Neuronal stem cell (in vitro differentiated cells): ENCODE data around the gene TMEM147.

Experiments
- DNase-seq: peaks from one replicate; pipeline ENCODE4 v3.0.0-alpha.2; 2013; ENCODE audit warnings: low spot score
- H2AFZ ChIP-seq: one replicate; pipeline ENCODE4 v1.6.1; 2013; ENCODE audit warnings: mild to moderate bottlenecking, low read length, inconsistent platforms
- H2AK5ac ChIP-seq: 2 replicates; pipeline ENCODE4 v1.6.1; 2013; ENCODE audit warnings: low read depth, mild to moderate bottlenecking, inconsistent platforms, low read length, moderate library complexity, mixed read lengths
- H2BK120ac ChIP-seq: 2 replicates; pipeline ENCODE4 v1.6.1; 2013; ENCODE audit warnings: low read depth, mild to moderate bottlenecking, inconsistent platforms, low read length, moderate library complexity, mixed read lengths
- H2BK12ac ChIP-seq: one replicate; pipeline ENCODE4 v1.6.1; 2013; ENCODE audit warnings: low read length, inconsistent platforms
- H2BK15ac ChIP-seq: 2 replicates; pipeline ENCODE4 v1.6.1; 2013; ENCODE audit warnings: mild to moderate bottlenecking, low read length, inconsistent platforms, mixed read lengths
- H2BK5ac ChIP-seq: one replicate; pipeline ENCODE4 v1.6.1; 2013; ENCODE audit warnings: inconsistent platforms, mild to moderate bottlenecking, low read length, moderate library complexity
- H3K14ac ChIP-seq: one replicate; pipeline ENCODE4 v1.6.1; 2013; ENCODE audit warnings: low read length, inconsistent platforms
- H3K18ac ChIP-seq: 2 replicates; pipeline ENCODE4 v1.6.1; 2013; ENCODE audit warnings: low read length, inconsistent platforms
- H3K23ac ChIP-seq: 2 replicates; pipeline ENCODE4 v1.6.1; 2013; ENCODE audit warnings: low read depth, mild to moderate bottlenecking, mixed read lengths, low read length, inconsistent platforms; ENCODE audit not compliant: poor library complexity
- H3K27ac ChIP-seq: replicated peaks from 3 replicates; pipeline ENCODE4 v1.5.1; 2013; ENCODE audit warnings: low read length, inconsistent platforms
- H3K27me3 ChIP-seq, 3 experiments: 2 replicates each; pipeline ENCODE4 v1.6.1; 2013; ENCODE audit warnings: low read length in 3 of 3, mild to moderate bottlenecking in 2 of 3, inconsistent platforms in 1 of 3, low read depth in 1 of 3, mixed read lengths in 1 of 3, moderate library complexity in 1 of 3; ENCODE audit not compliant: control insufficient read depth in 3 of 3, insufficient read depth in 3 of 3
- H3K36me3 ChIP-seq, 2 donors: replicated peaks in 1 of 2; 2 replicates each; pipeline ENCODE4 v1.6.1; 2013; ENCODE audit warnings: low read length in 2 of 2; ENCODE audit not compliant: control insufficient read depth in 2 of 2, insufficient read depth in 2 of 2
- H3K4ac ChIP-seq: 2 replicates; pipeline ENCODE4 v1.6.1; 2013; ENCODE audit warnings: inconsistent platforms, mild to moderate bottlenecking, low read length, moderate library complexity
- H3K4me1 ChIP-seq, 2 donors: 1 replicate in 1 of 2; 2 replicates in 1 of 2; pipeline ENCODE4 v1.6.1; 2013; ENCODE audit warnings: low read length in 2 of 2, low read depth in 1 of 2; ENCODE audit not compliant: control insufficient read depth in 2 of 2, insufficient read depth in 1 of 2
- H3K4me2 ChIP-seq: one replicate; pipeline ENCODE4 v1.6.1; 2013; ENCODE audit warnings: mild to moderate bottlenecking, low read length, inconsistent platforms; ENCODE audit not compliant: insufficient read depth, poor library complexity, severe bottlenecking
- H3K4me3 ChIP-seq, 2 donors: 2 replicates each; pipeline ENCODE4 v1.5.1; 2013; ENCODE audit warnings: low read length in 2 of 2, mild to moderate bottlenecking in 2 of 2, inconsistent platforms in 1 of 2, moderate library complexity in 1 of 2
- H3K79me1 ChIP-seq: one replicate; pipeline ENCODE4 v1.6.1; 2013; ENCODE audit warnings: low read depth, mild to moderate bottlenecking, inconsistent platforms, low read length, moderate library complexity
- H3K9ac ChIP-seq: one replicate; pipeline ENCODE4 v1.6.1; 2013; ENCODE audit warnings: mild to moderate bottlenecking, low read depth, low read length, inconsistent platforms; ENCODE audit not compliant: poor library complexity
- H3K9me3 ChIP-seq, 2 donors: replicated peaks in 1 of 2; 2 replicates each; pipeline versions ENCODE3 to v1.6.1; 2013; ENCODE audit warnings: low read length in 2 of 2, mild to moderate bottlenecking in 2 of 2, inconsistent platforms in 1 of 2, low read depth in 1 of 2, mixed read lengths in 1 of 2, moderate library complexity in 1 of 2; ENCODE audit not compliant: control insufficient read depth in 2 of 2, insufficient read depth in 1 of 2
- H4K8ac ChIP-seq: one replicate; pipeline ENCODE4 v1.6.1; 2013; ENCODE audit warnings: low read depth, mild to moderate bottlenecking, inconsistent platforms, low read length, moderate library complexity
- H4K91ac ChIP-seq: one replicate; pipeline ENCODE4 v1.6.1; 2013; ENCODE audit warnings: low read length, low read depth, mild to moderate bottlenecking, inconsistent platforms; ENCODE audit not compliant: poor library complexity
- WGBS, 2 donors: extraction: QIAGEN DNeasy Blood & Tissue Kit; methylation state at CpG; one replicate each; pipeline ENCODE4 v1.1.7; 2013; ENCODE audit warnings: missing lambda C conversion rate in 2 of 2, mixed read lengths in 1 of 2; ENCODE audit not compliant: insufficient read length in 2 of 2, insufficient replicate concordance in 1 of 2; ENCODE audit errors: extremely low coverage in 2 of 2; 5-methylcytosine and 5-hydroxymethylcytosine counted together

The TMEM147 gene

GRCh38 chr19:35578707-35579106 is 33.3 kb downstream of the TMEM147 start:
- no peak overlapping the region for H3K4ac ChIP-seq
- H4K91ac ChIP-seq: no peak overlapping the region
- no peak overlapping the region for H3K4me3 ChIP-seq
- H2BK15ac ChIP-seq: no peak overlapping the region
- no peak overlapping the region for H2AFZ ChIP-seq
- H2BK120ac ChIP-seq: no peak overlapping the region
- H3K27me3 ChIP-seq: no peaks in the 10 kb centered on the region
- no peaks in the 10 kb centered on the region for H3K4me1 ChIP-seq
- H3K14ac ChIP-seq: no peak overlapping the region
- no peak overlapping the region for H3K18ac ChIP-seq
- no peak overlapping the region for H3K9ac ChIP-seq
- WGBS, 2 donors: no CpG with 5 or more reads among the region's 7 CpGs
- no peak for DNase-seq
- no peak overlapping the region for H3K23ac ChIP-seq
- no peak overlapping the region for H3K4me2 ChIP-seq
- H3K9me3 ChIP-seq: peaks cover 10 to 14% of the 10 kb centered on the region in 2 donors
- H3K36me3 ChIP-seq: no peaks in the 10 kb centered on the region
- no peaks in the 10 kb centered on the region for H3K79me1 ChIP-seq
- H2BK12ac ChIP-seq: no peak overlapping the region
- H2BK5ac ChIP-seq: no peak overlapping the region
- no peak overlapping the region for H2AK5ac ChIP-seq
- H4K8ac ChIP-seq: no peak overlapping the region
- no peak overlapping the region for H3K27ac ChIP-seq

DNA sequence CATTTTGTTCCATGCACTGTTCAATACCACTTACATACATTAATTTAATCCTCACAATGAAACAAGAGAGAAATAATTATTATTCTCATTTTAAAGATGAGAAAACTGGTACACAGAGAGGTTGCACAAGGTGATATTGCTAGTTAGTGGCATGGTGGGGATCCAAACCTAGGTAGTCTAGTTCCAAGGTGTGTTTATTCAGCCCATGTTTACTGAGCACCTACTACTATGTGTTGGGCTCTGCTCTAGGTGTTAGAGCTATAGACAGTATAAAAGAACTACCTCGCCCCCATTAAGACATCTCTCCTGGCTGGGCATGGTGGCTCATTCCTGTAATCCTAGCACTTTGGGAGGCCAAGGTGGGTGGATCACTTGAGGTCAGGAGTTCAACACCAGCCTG is 37.3 kb downstream of the TMEM147 start:
- H3K27me3 ChIP-seq: no peaks in the 10 kb centered on the region
- H2BK12ac ChIP-seq: no peak overlapping the region
- no peak overlapping the region for H2BK5ac ChIP-seq
- peaks cover 1% of the 10 kb centered on the region for H3K79me1 ChIP-seq
- H4K8ac ChIP-seq: no peak overlapping the region
- no peak overlapping the region for H2BK15ac ChIP-seq
- H2BK120ac ChIP-seq: no peak overlapping the region
- no peak overlapping the region for H2AFZ ChIP-seq
- H3K4me1 ChIP-seq: no peaks in the 10 kb centered on the region
- no peak overlapping the region for H4K91ac ChIP-seq
- no peak overlapping the region for H3K27ac ChIP-seq
- no peak overlapping the region for H3K4me3 ChIP-seq
- H3K23ac ChIP-seq: no peak overlapping the region
- H3K4ac ChIP-seq: no peak overlapping the region
- no peak overlapping the region for H3K4me2 ChIP-seq
- no peaks in the 10 kb centered on the region for H3K36me3 ChIP-seq
- H3K9me3 ChIP-seq: peaks cover 2 to 3% of the 10 kb centered on the region in 2 donors
- WGBS, 2 donors: no CpG with 5 or more reads among the region's 1 CpG
- H3K9ac ChIP-seq: no peak overlapping the region
- no peak for DNase-seq
- H2AK5ac ChIP-seq: no peak overlapping the region
- no peak overlapping the region for H3K18ac ChIP-seq
- no peak overlapping the region for H3K14ac ChIP-seq

- no CpG with 5 or more reads among the region's 16 CpGs for WGBS, 2 donors
- Histone ChIP-seq H3K9me3 (peaks cover 0 to 3% of the 10 kb centered on the region in 2 donors), H3K4ac (no peak within 1 kb of the TSS), H2AFZ (no peak within 1 kb of the TSS), H3K18ac (no peak within 1 kb of the TSS), H3K36me3 (no peaks in the 10 kb centered on the region), H3K23ac (no peak within 1 kb of the TSS), H3K27me3 (peaks cover 0 to 3% (median 0%) of the 10 kb centered on the region in 3 experiments), H2BK120ac (no peak within 1 kb of the TSS), H3K4me3 (no peak within 1 kb of the TSS), H3K14ac (no peak within 1 kb of the TSS), H2BK12ac (no peak within 1 kb of the TSS), H4K8ac (no peak within 1 kb of the TSS), H3K9ac (no peak within 1 kb of the TSS), H3K4me2 (no peak within 1 kb of the TSS), H2BK15ac (no peak within 1 kb of the TSS), H2BK5ac (no peak within 1 kb of the TSS), H3K27ac (no peak within 1 kb of the TSS), H3K79me1 (peaks cover 1% of the 10 kb centered on the region), H2AK5ac (no peak within 1 kb of the TSS), H3K4me1 (no peaks in the 10 kb centered on the region), H4K91ac (no peak within 1 kb of the TSS)
- DNase-seq: no peak
Observed at GRCh38 chr19:35585848-35586247, 40.4 kb downstream of the TMEM147 start, which contains the start of gene PMIS2. Gene PMIS2 (plus strand): TSS chr19:35586173. CDS start chr19:35586260, 87 bp downstream.

DNA sequence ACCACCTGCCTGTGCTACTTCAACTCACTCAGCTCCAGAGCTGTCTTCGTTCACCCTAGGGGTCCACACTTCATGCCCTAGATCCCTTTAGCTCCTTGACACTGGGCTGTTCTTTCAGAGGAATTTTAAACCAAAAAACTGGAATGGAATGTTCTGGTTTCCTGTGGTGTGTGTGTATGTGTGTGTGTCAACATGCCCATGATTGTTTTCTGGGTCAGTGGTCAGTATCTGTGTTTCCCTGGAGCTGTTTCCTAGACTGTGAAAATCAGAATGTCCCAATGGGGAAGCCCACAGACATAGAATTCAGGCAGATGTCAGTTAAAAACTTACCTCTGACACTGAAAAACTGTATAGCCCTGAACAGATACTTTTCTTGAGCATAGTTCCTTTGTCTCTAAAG is 41.9 kb downstream of the TMEM147 start:
- H3K36me3 ChIP-seq: no peaks in the 10 kb centered on the region
- no peak overlapping the region for H4K91ac ChIP-seq
- H3K9me3 ChIP-seq: peaks cover 0 to 3% of the 10 kb centered on the region in 2 donors
- no peak overlapping the region for H2BK15ac ChIP-seq
- H4K8ac ChIP-seq: no peak overlapping the region
- H2BK12ac ChIP-seq: no peak overlapping the region
- H3K4ac ChIP-seq: no peak overlapping the region
- no peak overlapping the region for H3K14ac ChIP-seq
- no peak for DNase-seq
- H2AK5ac ChIP-seq: no peak overlapping the region
- peaks cover 1% of the 10 kb centered on the region for H3K79me1 ChIP-seq
- no peak overlapping the region for H2AFZ ChIP-seq
- H3K9ac ChIP-seq: no peak overlapping the region
- H3K18ac ChIP-seq: no peak overlapping the region
- no peak overlapping the region for H2BK5ac ChIP-seq
- no peak overlapping the region for H3K4me2 ChIP-seq
- no peak overlapping the region for H3K27ac ChIP-seq
- no peak overlapping the region for H3K23ac ChIP-seq
- no CpG with 5 or more reads among the region's 1 CpG for WGBS, 2 donors
- H3K27me3 ChIP-seq: peaks cover 0 to 3% (median 0%) of the 10 kb centered on the region in 3 experiments
- H2BK120ac ChIP-seq: no peak overlapping the region
- peaks cover 0 to 2% of the 10 kb centered on the region in 2 donors for H3K4me1 ChIP-seq
- no peak overlapping the region for H3K4me3 ChIP-seq
